Mesothelial cell of epicardium (in vitro differentiated cells): Measurements from ENCODE around the gene UXT. TPM values are rescaled to one million over a fixed set of nuclear protein-coding genes. Genes with fewer than 3 reads are reported as not detected.

ENCODE experiments used
- DNase-seq, 2 experiments: peaks; one replicate each; pipeline ENCODE4 v3.0.0; 2021; ENCODE audit warnings: low spot score in 2 of 2; ENCODE audit not compliant: unreplicated experiment in 2 of 2
- H3K27ac Mint-ChIP-seq: 2 replicates; pipeline ENCODE4 v1.8.0; 2021; ENCODE audit warnings: mixed read lengths
- H3K27me3 Mint-ChIP-seq: 2 replicates; pipeline ENCODE4 v1.8.0; 2021; ENCODE audit warnings: low read depth, mixed read lengths
- H3K36me3 Mint-ChIP-seq: 2 replicates; pipeline ENCODE4 v1.8.0; 2021; ENCODE audit warnings: mixed read lengths
- H3K4me1 Mint-ChIP-seq: 2 replicates; pipeline ENCODE4 v1.8.0; 2021; ENCODE audit warnings: mixed read lengths
- H3K4me3 Mint-ChIP-seq: 2 replicates; pipeline ENCODE4 v1.8.0; 2021; ENCODE audit warnings: mild to moderate bottlenecking, moderate library complexity, mixed read lengths
- H3K9me3 Mint-ChIP-seq: 2 replicates; pipeline ENCODE4 v1.8.0; 2021; ENCODE audit warnings: mixed read lengths
- CTCF ChIP-seq: fragments of 200-600 bp; sonication (generic); IDR thresholded peaks from one replicate; pipeline ENCODE4 v1.5.0; 2021; ENCODE audit warnings: antibody characterized with exemption; ENCODE audit not compliant: unreplicated experiment
- total RNA-seq: library from RNA; stranded (reverse); gene quantifications from 3 replicates; pipeline ENCODE4 v1.2.1, GENCODE V29; 2021

Gene UXT
- total RNA-seq, 1 donor from 2014 or later = 71.4 TPM

- Mint-ChIP-seq H3K9me3 (peaks cover 24% of the 10 kb centered on the region), H3K27ac (peak overlapping the region; percentile 95), H3K4me3 (peak overlapping the region; percentile 83), H3K27me3 (no peaks in the 10 kb centered on the region), H3K4me1 (peaks cover 22% of the 10 kb centered on the region), H3K36me3 (peaks cover 9% of the 10 kb centered on the region)
- TF ChIP-seq CTCF = no peak
- no peak for DNase-seq
Observed at GRCh38 chrX:47651043-47651905, 7.7 kb downstream of the UXT start.

GRCh38 chrX:47650164-47651042, 8.6 kb downstream of the UXT start, which contains the start of gene ELK1:
Gene ELK1 (minus strand): TSS chrX:47650563. CDS start chrX:47641441, 9,122 bp downstream.
- peaks cover 6% of the 10 kb centered on the region for H3K36me3 Mint-ChIP-seq
- peak within 1 kb of the TSS; percentile 95 for H3K27ac Mint-ChIP-seq
- peaks cover 24% of the 10 kb centered on the region for H3K9me3 Mint-ChIP-seq
- peaks cover 22% of the 10 kb centered on the region for H3K4me1 Mint-ChIP-seq
- peak within 1 kb of the TSS; percentile 83 for H3K4me3 Mint-ChIP-seq
- H3K27me3 Mint-ChIP-seq = no peaks in the 10 kb centered on the region
- TF ChIP-seq CTCF = no peak
- peak; percentile 83 to 87 for DNase-seq

- H3K27ac Mint-ChIP-seq = no peak overlapping the region
- H3K27me3 Mint-ChIP-seq = no peaks in the 10 kb centered on the region
- peaks cover 24% of the 10 kb centered on the region for H3K9me3 Mint-ChIP-seq
- H3K4me3 Mint-ChIP-seq = peak overlapping the region; percentile 83
- no peak for DNase-seq
- H3K36me3 Mint-ChIP-seq = peaks cover 6% of the 10 kb centered on the region
- H3K4me1 Mint-ChIP-seq = peaks cover 23% of the 10 kb centered on the region
- no peak for TF ChIP-seq CTCF
Observed at GRCh38 chrX:47649781-47650163, 9.2 kb downstream of the UXT start.

- Mint-ChIP-seq H3K9me3 (peaks cover 21% of the 10 kb centered on the region), H3K27me3 (no peaks in the 10 kb centered on the region), H3K36me3 (peaks cover 6% of the 10 kb centered on the region), H3K4me3 (peak overlapping the region; percentile 83), H3K4me1 (peaks cover 24% of the 10 kb centered on the region), H3K27ac (peak overlapping the region; percentile 72)
- TF ChIP-seq CTCF = no peak
- DNase-seq = no peak
Observed at GRCh38 chrX:47649271-47649670, 9.7 kb downstream of the UXT start.

- H3K9me3 Mint-ChIP-seq = peaks cover 17% of the 10 kb centered on the region
- H3K4me3 Mint-ChIP-seq = peak overlapping the region; percentile 11
- peaks cover 6% of the 10 kb centered on the region for H3K36me3 Mint-ChIP-seq
Observed at GRCh38 chrX:47648376-47648775, 10.6 kb downstream of the UXT start.

More at GRCh38 chrX:47648376-47648775, 10.6 kb downstream of the UXT start:
- DNase-seq = no peak
- Mint-ChIP-seq H3K27me3 (no peaks in the 10 kb centered on the region), H3K4me1 (peaks cover 24% of the 10 kb centered on the region), H3K27ac (no peak overlapping the region)
- TF ChIP-seq CTCF = no peak
